Measurements from ENCODE around the gene KIF13A. TPM values are rescaled to one million over a fixed set of nuclear protein-coding genes. Genes with fewer than 3 reads are reported as not detected.

Gene KIF13A
- total and polyA plus RNA-seq, 9 of the 15 experiments (the other 6 are each of a cell fraction or from before 2014, with no cell fraction given) = 3.6 to 44.3 (median 29.7) TPM

GRCh38 chr6:17921454-17921853, 66.0 kb downstream of the KIF13A start (continued):
- TF ChIP-seq, protein P1, sequence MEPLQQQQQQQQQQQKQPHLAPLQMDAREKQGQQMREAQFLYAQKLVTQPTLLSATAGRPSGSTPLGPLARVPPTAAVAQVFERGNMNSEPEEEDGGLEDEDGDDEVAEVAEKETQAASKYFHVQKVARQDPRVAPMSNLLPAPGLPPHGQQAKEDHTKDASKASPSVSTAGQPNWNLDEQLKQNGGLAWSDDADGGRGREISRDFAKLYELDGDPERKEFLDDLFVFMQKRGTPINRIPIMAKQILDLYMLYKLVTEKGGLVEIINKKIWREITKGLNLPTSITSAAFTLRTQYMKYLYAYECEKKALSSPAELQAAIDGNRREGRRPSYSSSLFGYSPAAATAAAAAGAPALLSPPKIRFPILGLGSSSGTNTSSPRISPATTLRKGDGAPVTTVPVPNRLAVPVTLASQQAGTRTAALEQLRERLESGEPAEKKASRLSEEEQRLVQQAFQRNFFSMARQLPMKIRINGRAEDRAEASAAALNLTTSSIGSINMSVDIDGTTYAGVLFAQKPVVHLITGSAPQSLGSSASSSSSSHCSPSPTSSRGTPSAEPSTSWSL (CRISPR knock-in tag; IDR thresholded peaks at IDR 0.05; ENCODE audit: borderline replicate concordance) = no peak
- TF ChIP-seq, protein P2, sequence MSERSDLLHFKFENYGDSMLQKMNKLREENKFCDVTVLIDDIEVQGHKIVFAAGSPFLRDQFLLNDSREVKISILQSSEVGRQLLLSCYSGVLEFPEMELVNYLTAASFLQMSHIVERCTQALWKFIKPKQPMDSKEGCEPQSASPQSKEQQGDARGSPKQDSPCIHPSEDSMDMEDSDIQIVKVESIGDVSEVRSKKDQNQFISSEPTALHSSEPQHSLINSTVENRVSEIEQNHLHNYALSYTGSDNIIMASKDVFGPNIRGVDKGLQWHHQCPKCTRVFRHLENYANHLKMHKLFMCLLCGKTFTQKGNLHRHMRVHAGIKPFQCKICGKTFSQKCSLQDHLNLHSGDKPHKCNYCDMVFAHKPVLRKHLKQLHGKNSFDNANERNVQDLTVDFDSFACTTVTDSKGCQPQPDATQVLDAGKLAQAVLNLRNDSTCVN (CRISPR knock-in tag; IDR thresholded peaks at IDR 0.05) = no peak
- TF ChIP-seq HNRNPUL1 (IDR thresholded peaks at IDR 0.05; ENCODE audit: low read length) = no peak

DNA sequence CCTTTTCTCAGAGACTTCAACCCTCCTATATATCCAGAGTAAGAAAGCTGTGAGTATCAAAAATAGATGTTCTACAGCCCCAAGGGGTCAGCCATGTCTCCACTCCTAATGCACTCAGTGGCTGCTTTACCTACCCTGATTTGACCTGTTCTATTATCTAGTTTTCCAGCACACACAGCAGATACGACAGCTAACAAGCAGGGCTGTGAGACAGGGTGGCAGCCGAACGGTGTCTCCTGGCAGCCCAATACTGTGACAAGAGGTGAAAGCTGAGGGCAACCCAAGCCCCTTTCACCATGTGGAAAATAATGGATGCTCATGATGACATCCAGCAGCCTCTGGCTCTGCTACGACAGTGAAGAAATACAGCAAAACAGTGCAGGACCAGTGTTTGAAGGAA, 67.9 kb downstream of the KIF13A start:
- Histone ChIP-seq H3K27ac (ENCODE audit: extremely low read depth, low read depth, low read length) (no peak overlapping the region), H3K4me2 (ENCODE audit: insufficient read depth, low read length) (no peak overlapping the region), H4K20me1 (replicated peaks; ENCODE audit: control insufficient read depth, insufficient read depth, low read length) (no peaks in the 10 kb centered on the region), H3K9ac (ENCODE audit: insufficient read depth in 1 of 2, low read depth in 2 of 2, low read length in 2 of 2) (peak overlapping the region in 1 of 2 experiments; percentile 26; a peak in 1 of 4 replicates), H3K36me3 (ENCODE audit: control insufficient read depth, insufficient read depth, low read length) (no peaks in the 10 kb centered on the region), H2AFZ (ENCODE audit: low read depth, low read length) (no peak overlapping the region), H3K9me3 (replicated peaks; ENCODE audit: control insufficient read depth, insufficient read depth, low read depth, low read length) (no peaks in the 10 kb centered on the region), H3K4me1 (replicated peaks in 1 of 2; ENCODE audit: control insufficient read depth in 2 of 2, insufficient read depth in 2 of 2, low read length in 2 of 2) (peaks cover 3 to 16% of the 10 kb centered on the region in 2 experiments; a peak in 4 of 5 replicates), H3K9me1 (ENCODE audit: control insufficient read depth, insufficient read depth, low read length) (no peaks in the 10 kb centered on the region), H3K4me3 (no peak overlapping the region), H3K79me2 (ENCODE audit: control insufficient read depth, insufficient read depth, low read length) (peaks cover 81% of the 10 kb centered on the region), H3K27me3 (ENCODE audit: control insufficient read depth in 2 of 2, insufficient read depth in 2 of 2, low read length in 2 of 2) (no peaks in the 10 kb centered on the region)
- intact Hi-C loops (cut with micrococcal nuclease) = no loop called here
- BruUV-seq (replicated peaks) = no TSS peak
- ChIA-PET CTCF (ENCODE audit: low intra/inter-chr PET ratio) (no interaction called here), POLR2A (interaction anchor here (0.9 to 1.1 kb wide), 3 partner anchors 10 to 13 kb away, joined by 3 to 4 read pairs (median 4); no protein-coding TSS in a partner anchor)
- DNase-seq (ENCODE audit: extremely low read depth in 1 of 4, low spot score in 3 of 4) = no peak
- 55% methylated on average over 4 of the region's 4 CpGs for WGBS (ENCODE audit: insufficient coverage, low coverage, missing lambda C conversion rate)
- peak; percentile 50 for ATAC-seq
- FAIRE-seq = no peak
- in situ Hi-C loops (cut with MboI) = no loop called here
- TF ChIP-seq CXXC5 (CRISPR knock-in tag; IDR thresholded peaks at IDR 0.05) (no peak), POLR2H (tag; IDR thresholded peaks at IDR 0.05; ENCODE audit: low read depth) (no peak), SP2 (IDR thresholded peaks at IDR 0.05; ENCODE audit: extremely low read depth, low read depth, low read length, poor library complexity, severe bottlenecking) (no peak), ADNP (tag; IDR thresholded peaks at IDR 0.05) (no peak), RB1 (IDR thresholded peaks at IDR 0.05; ENCODE audit: low read depth) (no peak), CBX5 (IDR thresholded peaks at IDR 0.05; ENCODE audit: borderline replicate concordance, low read depth) (no peak), ZNF766 (CRISPR knock-in tag; conservative IDR thresholded peaks at IDR 0.05) (no peak), ZFP1 (CRISPR knock-in tag; IDR thresholded peaks at IDR 0.05) (no peak), BACH1 (tag; IDR thresholded peaks at IDR 0.05) (no peak), ZNF764 (CRISPR knock-in tag; IDR thresholded peaks at IDR 0.05; ENCODE audit: low read depth) (no peak), SAFB (IDR thresholded peaks at IDR 0.05; ENCODE audit: borderline replicate concordance, low read depth, low read length) (no peak)
- TF ChIP-seq, protein P3, sequence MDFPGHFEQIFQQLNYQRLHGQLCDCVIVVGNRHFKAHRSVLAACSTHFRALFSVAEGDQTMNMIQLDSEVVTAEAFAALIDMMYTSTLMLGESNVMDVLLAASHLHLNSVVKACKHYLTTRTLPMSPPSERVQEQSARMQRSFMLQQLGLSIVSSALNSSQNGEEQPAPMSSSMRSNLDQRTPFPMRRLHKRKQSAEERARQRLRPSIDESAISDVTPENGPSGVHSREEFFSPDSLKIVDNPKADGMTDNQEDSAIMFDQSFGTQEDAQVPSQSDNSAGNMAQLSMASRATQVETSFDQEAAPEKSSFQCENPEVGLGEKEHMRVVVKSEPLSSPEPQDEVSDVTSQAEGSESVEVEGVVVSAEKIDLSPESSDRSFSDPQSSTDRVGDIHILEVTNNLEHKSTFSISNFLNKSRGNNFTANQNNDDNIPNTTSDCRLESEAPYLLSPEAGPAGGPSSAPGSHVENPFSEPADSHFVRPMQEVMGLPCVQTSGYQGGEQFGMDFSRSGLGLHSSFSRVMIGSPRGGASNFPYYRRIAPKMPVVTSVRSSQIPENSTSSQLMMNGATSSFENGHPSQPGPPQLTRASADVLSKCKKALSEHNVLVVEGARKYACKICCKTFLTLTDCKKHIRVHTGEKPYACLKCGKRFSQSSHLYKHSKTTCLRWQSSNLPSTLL (IDR thresholded peaks at IDR 0.05) = no peak
- TF ChIP-seq, protein P4, sequence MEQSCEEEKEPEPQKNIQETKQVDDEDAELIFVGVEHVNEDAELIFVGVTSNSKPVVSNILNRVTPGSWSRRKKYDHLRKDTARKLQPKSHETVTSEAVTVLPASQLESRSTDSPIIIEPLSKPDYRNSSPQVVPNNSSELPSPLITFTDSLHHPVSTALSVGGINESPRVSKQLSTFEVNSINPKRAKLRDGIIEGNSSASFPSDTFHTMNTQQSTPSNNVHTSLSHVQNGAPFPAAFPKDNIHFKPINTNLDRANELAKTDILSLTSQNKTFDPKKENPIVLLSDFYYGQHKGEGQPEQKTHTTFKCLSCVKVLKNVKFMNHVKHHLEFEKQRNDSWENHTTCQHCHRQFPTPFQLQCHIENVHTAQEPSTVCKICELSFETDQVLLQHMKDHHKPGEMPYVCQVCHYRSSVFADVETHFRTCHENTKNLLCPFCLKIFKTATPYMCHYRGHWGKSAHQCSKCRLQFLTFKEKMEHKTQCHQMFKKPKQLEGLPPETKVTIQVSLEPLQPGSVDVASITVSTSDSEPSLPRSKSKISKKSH (CRISPR knock-in tag; IDR thresholded peaks at IDR 0.05) = no peak
